Testis (tissue), 3 donors: ENCODE measurements around the gene GRM5. TPM values are rescaled to one million over a fixed set of nuclear protein-coding genes. Genes with fewer than 3 reads are reported as not detected.

ENCODE experiments used
- DNase-seq: peaks from one replicate; pipeline ENCODE4 v3.0.0-alpha.2; 2019
- H3K27ac ChIP-seq, 2 donors: fragments of 200-600 bp; sonication (generic); one replicate each; pipeline ENCODE4 v1.5.1; 2019
- H3K27me3 ChIP-seq: fragments of 200-600 bp; sonication (generic); one replicate; pipeline ENCODE4 v1.5.1; 2019
- H3K36me3 ChIP-seq: fragments of 200-600 bp; sonication (generic); one replicate; pipeline ENCODE4 v1.5.1; 2017; ENCODE audit warnings: low read depth; ENCODE audit errors: missing control alignments
- H3K4me1 ChIP-seq: fragments of 200-600 bp; sonication (generic); one replicate; pipeline ENCODE4 v1.5.1; 2019
- H3K4me3 ChIP-seq, 2 donors: fragments of 200-600 bp; sonication (generic); one replicate each; pipeline ENCODE4 v1.5.1; 2017 to 2019
- H3K9me3 ChIP-seq: fragments of 200-600 bp; sonication (generic); one replicate; pipeline ENCODE4 v1.5.1; 2017
- POLR2A ChIP-seq: fragments of 450-650 bp; IDR thresholded peaks from one replicate; pipeline ENCODE4 v1.6.1; 2017; ENCODE audit warnings: antibody characterized with exemption, mild to moderate bottlenecking, moderate library complexity
- WGBS, 2 donors: methylation state at CpG; one replicate each; pipeline ENCODE4 v1.1.5; 2018; 5-methylcytosine and 5-hydroxymethylcytosine counted together
- intact Hi-C: fragments of 100-400 bp; cut with DNase I; formaldehyde crosslinking; loops from one replicate; pipeline ENCODE4 v1.15.1; 2023; ENCODE audit warnings: low total_unique reads
- polyA plus RNA-seq: library from polyadenylated mRNA; stranded (reverse); fragments of 350-450 nt; fragmentation: Illumina TruSeq; extraction: RNeasy Lipid Tissue Mini Kit (QIAGEN cat#74804); gene quantifications from one replicate; pipeline ENCODE4 v1.2.3, GENCODE V29; 2014; ENCODE audit warnings: low read depth, low replicate concordance; ENCODE audit not compliant: insufficient read depth
- total RNA-seq, 2 donors: library from RNA; depleted of rRNA; stranded (reverse); fragments of >200 nt; gene quantifications; one replicate each; pipeline ENCODE4 v1.2.3, GENCODE V29; 2016
- TF ChIP-seq, protein P1 (sequence below), 3 experiments: fragments of 450-650 bp in 2 of 3; fragments of 200-600 bp in 1 of 3; sonication (generic) in 1 of 3; IDR thresholded peaks; one replicate each; pipeline ENCODE4 v1.5.1; 2016 to 2019; ENCODE audit warnings: antibody characterized with exemption in 3 of 3, mild to moderate bottlenecking in 2 of 3, moderate library complexity in 1 of 3

GRM5 gene
- total and polyA plus RNA-seq, 3 donors from 2014 or later, result 2.3 to 4.9 (median 2.8) TPM

DNA sequence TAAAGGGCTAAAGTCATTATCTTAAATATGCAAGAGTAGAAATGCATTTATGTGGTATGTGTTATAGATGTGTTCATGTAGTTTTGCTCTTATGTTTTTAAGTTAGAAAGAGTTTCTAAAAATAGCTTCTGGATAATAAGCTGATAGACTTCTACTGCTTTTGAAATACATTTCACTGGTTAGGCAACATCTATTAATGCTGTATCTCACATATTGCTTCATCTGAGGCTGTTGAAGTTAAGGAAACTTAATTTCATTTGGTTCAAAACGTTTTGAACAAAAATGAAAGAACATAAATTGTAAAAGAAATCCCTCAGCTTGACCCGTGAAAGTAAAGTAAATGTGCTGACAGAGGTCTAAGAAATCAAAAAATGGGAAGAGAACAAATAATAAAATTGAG lies 564.2 kb downstream of the GRM5 start:
- Histone ChIP-seq H3K9me3 (no peaks in the 10 kb centered on the region), H3K27ac (no peak overlapping the region), H3K27me3 (no peaks in the 10 kb centered on the region), H3K4me1 (no peaks in the 10 kb centered on the region), H3K36me3 (no peaks in the 10 kb centered on the region), H3K4me3 (no peak overlapping the region)
- 43 to 45% methylated on average over 2 of the region's 2 CpGs for WGBS, 2 donors
- intact Hi-C loops, result no loop called here
- DNase-seq, result no peak
- TF ChIP-seq, protein P1, sequence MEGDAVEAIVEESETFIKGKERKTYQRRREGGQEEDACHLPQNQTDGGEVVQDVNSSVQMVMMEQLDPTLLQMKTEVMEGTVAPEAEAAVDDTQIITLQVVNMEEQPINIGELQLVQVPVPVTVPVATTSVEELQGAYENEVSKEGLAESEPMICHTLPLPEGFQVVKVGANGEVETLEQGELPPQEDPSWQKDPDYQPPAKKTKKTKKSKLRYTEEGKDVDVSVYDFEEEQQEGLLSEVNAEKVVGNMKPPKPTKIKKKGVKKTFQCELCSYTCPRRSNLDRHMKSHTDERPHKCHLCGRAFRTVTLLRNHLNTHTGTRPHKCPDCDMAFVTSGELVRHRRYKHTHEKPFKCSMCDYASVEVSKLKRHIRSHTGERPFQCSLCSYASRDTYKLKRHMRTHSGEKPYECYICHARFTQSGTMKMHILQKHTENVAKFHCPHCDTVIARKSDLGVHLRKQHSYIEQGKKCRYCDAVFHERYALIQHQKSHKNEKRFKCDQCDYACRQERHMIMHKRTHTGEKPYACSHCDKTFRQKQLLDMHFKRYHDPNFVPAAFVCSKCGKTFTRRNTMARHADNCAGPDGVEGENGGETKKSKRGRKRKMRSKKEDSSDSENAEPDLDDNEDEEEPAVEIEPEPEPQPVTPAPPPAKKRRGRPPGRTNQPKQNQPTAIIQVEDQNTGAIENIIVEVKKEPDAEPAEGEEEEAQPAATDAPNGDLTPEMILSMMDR (IDR thresholded peaks at IDR 0.05), result no peak
- no peak for TF ChIP-seq POLR2A

DNA sequence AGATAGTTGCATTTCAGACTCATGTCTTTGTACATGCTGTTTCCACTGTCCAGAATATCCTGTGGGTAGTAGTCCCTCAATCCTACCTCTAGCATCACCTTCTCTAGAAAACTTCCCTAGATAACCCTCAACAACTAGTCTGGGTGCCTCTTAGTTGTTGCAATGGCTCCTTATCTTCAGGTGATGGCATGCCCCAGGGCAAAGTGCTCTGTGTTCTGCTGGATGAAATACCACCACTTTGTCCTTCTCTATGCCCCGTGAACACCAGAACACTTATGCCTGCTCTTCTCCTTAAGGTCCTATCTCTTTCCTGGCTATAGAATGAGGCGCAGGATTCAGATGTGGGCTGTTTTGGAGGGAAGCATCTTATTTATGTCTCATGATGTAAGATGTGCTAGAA lies 569.9 kb downstream of the GRM5 start:
- Histone ChIP-seq H3K36me3 (no peaks in the 10 kb centered on the region), H3K27ac (no peak overlapping the region)
- TF ChIP-seq, protein P1 (IDR thresholded peaks at IDR 0.05), result no peak
- no peak for TF ChIP-seq POLR2A

DNA sequence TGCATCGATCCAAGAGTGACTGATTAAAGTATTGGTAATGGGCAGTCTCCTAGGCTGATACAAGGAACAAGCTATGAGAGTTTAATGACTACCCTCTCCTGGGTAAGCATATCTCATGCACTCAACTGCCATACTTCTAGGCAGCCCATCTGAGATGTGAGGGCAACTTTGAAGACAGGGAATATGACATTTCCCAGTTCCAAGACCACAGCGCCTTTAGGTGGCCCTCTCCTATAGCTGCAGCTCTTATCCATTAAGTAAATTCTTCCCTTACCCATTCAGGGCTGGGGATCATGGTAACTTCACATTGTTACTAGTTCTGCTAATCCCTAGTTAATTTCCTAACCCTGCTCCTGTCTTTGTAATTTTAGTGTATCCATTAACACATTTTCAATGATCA lies 570.9 kb downstream of the GRM5 start:
- no peaks in the 10 kb centered on the region for H3K9me3 ChIP-seq
- H3K27me3 ChIP-seq, result no peaks in the 10 kb centered on the region
- no peak overlapping the region for H3K4me3 ChIP-seq
- no peak for DNase-seq
- H3K4me1 ChIP-seq, result no peaks in the 10 kb centered on the region
- no peaks in the 10 kb centered on the region for H3K36me3 ChIP-seq
- 86 to 96% methylated on average over 2 of the region's 2 CpGs for WGBS, 2 donors
- TF ChIP-seq POLR2A, result no peak
- TF ChIP-seq, protein P1 (IDR thresholded peaks at IDR 0.05), result no peak
- intact Hi-C loops, result no loop called here
- H3K27ac ChIP-seq, result no peak overlapping the region

More for the DNA sequence above, 569.9 kb downstream of the GRM5 start:
- Histone ChIP-seq H3K27me3 (no peaks in the 10 kb centered on the region), H3K4me3 (no peak overlapping the region), H3K4me1 (no peaks in the 10 kb centered on the region), H3K9me3 (no peaks in the 10 kb centered on the region)
- intact Hi-C loops, result no loop called here
- WGBS, 2 donors, result 85 to 89% methylated on average over 2 of the region's 2 CpGs
- no peak for DNase-seq

DNA sequence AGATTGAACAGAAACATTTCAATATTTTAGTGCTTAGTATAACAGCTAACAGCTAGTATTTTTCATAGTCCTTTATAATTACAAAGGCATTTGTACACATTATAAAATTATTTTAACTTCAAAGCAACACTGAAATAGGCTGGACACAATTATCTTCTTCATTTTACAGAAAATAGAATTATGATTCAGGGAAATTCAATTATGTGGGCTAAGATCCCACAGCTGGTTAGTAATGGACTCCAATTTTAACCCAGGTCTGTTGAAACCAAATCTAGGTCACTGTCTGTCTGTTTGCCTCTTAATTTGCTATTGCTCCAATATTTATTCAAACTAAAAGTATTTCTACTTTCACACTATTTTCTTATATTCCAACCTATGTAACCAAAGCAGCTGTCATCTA lies 574.1 kb downstream of the GRM5 start:
- no peaks in the 10 kb centered on the region for H3K27me3 ChIP-seq
- TF ChIP-seq, protein P1 (IDR thresholded peaks at IDR 0.05), result no peak
- TF ChIP-seq POLR2A, result no peak
- intact Hi-C loops, result no loop called here
- no peak for DNase-seq
- no peak overlapping the region for H3K27ac ChIP-seq
- H3K4me3 ChIP-seq, result no peak overlapping the region
- H3K36me3 ChIP-seq, result no peaks in the 10 kb centered on the region
- no peaks in the 10 kb centered on the region for H3K9me3 ChIP-seq
- no peaks in the 10 kb centered on the region for H3K4me1 ChIP-seq

DNA sequence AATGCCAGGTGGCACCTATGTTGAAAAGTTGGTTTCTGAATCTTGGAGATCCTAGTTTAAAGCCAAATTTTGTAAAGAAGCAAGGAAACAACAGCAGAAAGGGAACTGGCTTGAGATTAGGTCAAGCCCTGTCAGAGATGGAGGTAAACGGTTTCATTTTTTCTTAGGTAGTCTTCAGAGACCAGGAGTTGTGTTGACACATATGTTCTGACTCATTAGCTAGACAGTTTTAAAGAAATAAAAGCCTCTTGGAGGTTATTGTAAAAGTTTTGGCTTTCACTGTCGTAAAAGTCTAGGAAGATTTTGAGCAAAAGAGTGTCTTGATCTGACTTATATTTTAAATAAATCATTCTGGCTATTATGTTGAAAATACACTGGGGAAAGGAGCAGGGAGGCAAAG lies 576.8 kb downstream of the GRM5 start:
- TF ChIP-seq POLR2A, result no peak
- TF ChIP-seq, protein P1 (IDR thresholded peaks at IDR 0.05), result no peak
- intact Hi-C loops, result no loop called here

More for the DNA sequence above, 576.8 kb downstream of the GRM5 start:
- Histone ChIP-seq H3K4me1 (no peaks in the 10 kb centered on the region), H3K27ac (no peak overlapping the region), H3K4me3 (no peak overlapping the region), H3K36me3 (no peaks in the 10 kb centered on the region), H3K27me3 (no peaks in the 10 kb centered on the region), H3K9me3 (no peaks in the 10 kb centered on the region)
- no peak for DNase-seq
- 80 to 92% methylated on average over 2 of the region's 2 CpGs for WGBS, 2 donors
